Measurements from ENCODE around the gene SMC6. TPM values are rescaled to one million over a fixed set of nuclear protein-coding genes. Genes with fewer than 3 reads are reported as not detected.

Gene SMC6
- total RNA-seq, 1 donor from 2014 or later, result 33.6 TPM

DNA sequence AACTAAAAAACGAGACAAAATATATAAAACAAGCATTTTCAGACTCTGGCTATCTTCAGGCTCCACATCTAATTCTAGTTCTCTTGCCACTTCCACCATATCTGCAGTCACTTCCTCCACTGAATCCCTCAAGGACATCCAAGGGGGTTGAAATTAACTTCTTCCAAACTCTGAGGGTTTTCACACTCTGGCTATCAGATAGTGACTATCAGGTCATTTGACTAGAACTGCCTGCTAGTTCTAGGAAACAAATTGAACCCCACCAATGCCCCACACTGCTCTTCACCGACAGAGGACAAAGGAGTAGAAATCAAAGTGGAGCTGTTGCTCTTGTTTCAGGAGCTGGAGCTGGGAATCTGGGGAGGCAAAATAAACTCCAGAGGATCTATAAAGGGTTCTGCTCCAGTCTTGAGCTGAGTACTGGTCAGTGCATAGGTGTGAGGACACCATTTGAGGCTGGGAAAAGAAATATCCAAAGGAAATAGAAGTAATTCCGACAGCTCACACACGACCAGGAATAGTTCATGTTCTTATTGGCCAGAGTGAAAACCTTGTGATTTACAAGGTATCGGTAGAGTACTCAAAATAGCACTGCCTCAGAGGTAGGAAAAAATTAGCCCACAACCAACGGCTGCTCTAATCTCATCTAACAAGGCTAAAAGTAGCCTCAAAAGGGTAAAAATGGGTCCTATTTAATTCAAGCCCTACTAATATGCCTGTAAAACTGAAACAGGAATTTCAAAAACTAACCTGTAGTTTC, 71.3 kb downstream of the SMC6 start:
- no peak for TF ChIP-seq CTCF (conservative IDR thresholded peaks at IDR 0.05)
- H3K4me3 Mint-ChIP-seq, result no peak overlapping the region
- DNase-seq (ENCODE audit: low read depth, low spot score), result no peak
- peaks cover 19% of the 10 kb centered on the region for H3K36me3 Mint-ChIP-seq (ENCODE audit: low read depth)
- no peaks in the 10 kb centered on the region for H3K4me1 Mint-ChIP-seq
- H3K9me3 Mint-ChIP-seq, result no peaks in the 10 kb centered on the region
- H3K27ac Mint-ChIP-seq (ENCODE audit: unreplicated experiment), result no peak overlapping the region
- H3K27me3 Mint-ChIP-seq (ENCODE audit: low read depth), result no peaks in the 10 kb centered on the region

DNA sequence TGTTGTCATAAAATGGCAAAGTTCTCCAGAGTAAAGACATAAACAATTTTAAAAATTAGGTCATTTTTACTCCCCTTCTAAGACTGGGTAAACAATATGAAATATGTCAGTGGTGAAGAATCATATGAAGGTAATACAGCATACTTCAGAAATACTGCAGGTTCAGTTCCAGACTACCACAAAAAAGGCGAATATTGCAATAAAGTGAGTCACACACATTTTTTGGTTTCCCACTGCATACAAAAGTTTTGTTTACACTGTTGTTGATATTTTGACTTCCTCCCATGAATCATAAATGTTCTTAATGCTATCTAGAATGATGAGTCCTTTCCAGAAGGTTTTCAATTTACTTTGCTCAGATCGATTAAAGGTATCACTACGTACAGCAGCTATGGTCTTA, 73.5 kb downstream of the SMC6 start:
- no peak for DNase-seq (ENCODE audit: low read depth, low spot score)
- H3K27ac Mint-ChIP-seq (ENCODE audit: unreplicated experiment), result no peak overlapping the region
- no peaks in the 10 kb centered on the region for H3K27me3 Mint-ChIP-seq (ENCODE audit: low read depth)
- H3K36me3 Mint-ChIP-seq (ENCODE audit: low read depth), result peaks cover 16% of the 10 kb centered on the region
- H3K4me1 Mint-ChIP-seq, result no peaks in the 10 kb centered on the region
- TF ChIP-seq CTCF (conservative IDR thresholded peaks at IDR 0.05), result no peak
- no peak overlapping the region for H3K4me3 Mint-ChIP-seq
- H3K9me3 Mint-ChIP-seq, result no peaks in the 10 kb centered on the region

- Mint-ChIP-seq H3K27ac (ENCODE audit: unreplicated experiment) (no peak overlapping the region), H3K4me3 (no peak overlapping the region), H3K36me3 (ENCODE audit: low read depth) (peaks cover 5% of the 10 kb centered on the region), H3K27me3 (ENCODE audit: low read depth) (no peaks in the 10 kb centered on the region), H3K4me1 (no peaks in the 10 kb centered on the region), H3K9me3 (no peaks in the 10 kb centered on the region)
- DNase-seq (ENCODE audit: low read depth, low spot score), result no peak
- no peak for TF ChIP-seq CTCF (conservative IDR thresholded peaks at IDR 0.05)
Measured at GRCh38 chr2:17674817-17675216, 78.8 kb downstream of the SMC6 start.

DNA sequence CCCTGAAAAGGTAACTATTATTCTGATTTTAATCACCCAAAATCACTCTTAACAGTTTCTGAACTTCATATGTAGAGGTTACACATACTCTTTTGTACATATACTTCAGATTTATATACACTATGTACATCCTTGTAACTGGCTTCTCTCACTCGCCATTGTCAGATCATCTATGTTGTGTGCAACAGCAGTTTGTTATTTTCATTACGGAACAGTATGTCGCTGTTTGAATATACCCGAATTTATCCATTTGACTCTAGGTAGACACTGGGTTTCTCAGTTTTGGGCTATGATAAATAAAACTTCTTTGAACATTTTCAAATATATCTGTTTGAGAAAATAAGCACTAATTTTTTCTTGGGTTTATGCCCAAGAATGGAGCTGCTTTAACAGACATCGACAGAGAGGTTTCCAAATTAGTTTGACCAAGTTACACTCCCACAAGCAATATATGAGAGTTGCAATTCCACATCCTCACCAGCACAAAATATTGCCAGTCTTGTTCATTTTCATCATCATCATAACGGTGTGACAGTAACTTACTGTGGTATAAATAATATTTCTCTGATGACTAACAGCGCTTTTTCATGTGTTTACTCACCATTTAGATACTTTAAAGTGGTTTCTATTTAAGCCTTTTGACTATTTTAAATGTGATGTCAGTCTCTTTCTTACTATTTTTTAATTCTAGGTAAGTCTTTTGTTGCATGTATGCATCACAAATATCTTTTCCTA, 80.9 kb downstream of the SMC6 start:
- Mint-ChIP-seq H3K4me1 (no peaks in the 10 kb centered on the region), H3K4me3 (no peak overlapping the region), H3K27ac (ENCODE audit: unreplicated experiment) (no peak overlapping the region), H3K9me3 (no peaks in the 10 kb centered on the region), H3K36me3 (ENCODE audit: low read depth) (peaks cover 7% of the 10 kb centered on the region), H3K27me3 (ENCODE audit: low read depth) (no peaks in the 10 kb centered on the region)
- no peak for DNase-seq (ENCODE audit: low read depth, low spot score)
- no peak for TF ChIP-seq CTCF (conservative IDR thresholded peaks at IDR 0.05)

DNA sequence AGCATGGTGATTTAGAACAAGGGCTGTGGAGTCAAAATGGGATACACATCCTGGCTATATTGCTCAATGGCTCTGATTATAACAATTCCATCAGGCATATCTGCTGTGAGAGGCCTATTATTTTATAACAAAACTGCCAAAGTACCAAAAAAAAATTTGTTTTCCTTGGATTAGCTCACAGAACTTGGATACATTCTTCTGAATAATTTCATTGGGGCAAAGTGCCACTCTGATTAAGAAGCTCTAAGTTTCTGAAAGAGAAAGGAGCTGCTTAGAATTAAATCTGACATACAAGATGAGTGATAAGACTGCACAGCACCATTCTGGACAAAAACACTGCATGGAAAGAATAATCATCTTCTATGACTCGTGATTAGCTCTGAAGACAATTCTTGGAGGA, 85.7 kb downstream of the SMC6 start:
- H3K4me1 Mint-ChIP-seq, result no peaks in the 10 kb centered on the region
- H3K36me3 Mint-ChIP-seq (ENCODE audit: low read depth), result peaks cover 10% of the 10 kb centered on the region
- no peak overlapping the region for H3K27ac Mint-ChIP-seq (ENCODE audit: unreplicated experiment)
- no peak overlapping the region for H3K4me3 Mint-ChIP-seq
- no peaks in the 10 kb centered on the region for H3K9me3 Mint-ChIP-seq
- DNase-seq (ENCODE audit: low read depth, low spot score), result no peak
- no peak for TF ChIP-seq CTCF (conservative IDR thresholded peaks at IDR 0.05)
- H3K27me3 Mint-ChIP-seq (ENCODE audit: low read depth), result no peaks in the 10 kb centered on the region
